WTC11 (cell line): ENCODE measurements around the gene GLS. TPM values are rescaled to one million over a fixed set of nuclear protein-coding genes. Genes with fewer than 3 reads are reported as not detected.

Source experiments
- ATAC-seq: fragments of 200-7000 bp; cut with Tn5 transposase; 2 replicates; pipeline ENCODE4 v1.10.0; 2021; ENCODE audit warnings: mild to moderate bottlenecking, moderate library complexity
- CTCF ChIA-PET: fragments of 300-600 bp; sonication (Branson Sonifier 250); formaldehyde crosslinking; loops from one replicate; lab custom pipeline; 2021; ENCODE audit warnings: antibody characterized with exemption; lab: Charles Lee
- POLR2A ChIA-PET: fragments of 350-600 bp; sonication (Branson Sonifier 250); formaldehyde crosslinking; loops from one replicate; lab custom pipeline; 2021; ENCODE audit warnings: antibody characterized with exemption; lab: Charles Lee
- DNase-seq: peaks from one replicate; pipeline ENCODE4 v3.0.0; 2021; ENCODE audit warnings: low spot score
- H3K27ac Mint-ChIP-seq: 2 replicates; pipeline ENCODE4 v1.8.0; 2021; ENCODE audit warnings: mixed read lengths
- H3K27me3 Mint-ChIP-seq: 2 replicates; pipeline ENCODE4 v1.8.0; 2021; ENCODE audit warnings: low read depth, mild to moderate bottlenecking, moderate library complexity, mixed read lengths
- H3K36me3 Mint-ChIP-seq: 2 replicates; pipeline ENCODE4 v1.8.0; 2021; ENCODE audit warnings: mixed read lengths
- H3K4me1 Mint-ChIP-seq: 2 replicates; pipeline ENCODE4 v1.8.0; 2022; ENCODE audit warnings: mixed read lengths
- H3K4me3 Mint-ChIP-seq: 2 replicates; pipeline ENCODE4 v1.8.0; 2021; ENCODE audit warnings: mild to moderate bottlenecking, moderate library complexity, mixed read lengths
- H3K9me3 Mint-ChIP-seq: 2 replicates; pipeline ENCODE4 v1.8.0; 2021; ENCODE audit warnings: mixed read lengths
- ATF2 ChIP-seq: sonication (generic); formaldehyde crosslinking; IDR thresholded peaks from 2 replicates; pipeline ENCODE4 v1.8.1; 2022; ENCODE audit warnings: low read depth, missing genetic modification reagents, borderline replicate concordance
- CREM ChIP-seq: sonication (generic); formaldehyde crosslinking; IDR thresholded peaks from 2 replicates; pipeline ENCODE4 v1.8.1; 2022; ENCODE audit warnings: mild to moderate bottlenecking, missing genetic modification reagents, moderate library complexity
- CTCF ChIP-seq: fragments of 200-600 bp; IDR thresholded peaks from 2 replicates; pipeline ENCODE4 v1.8.0; 2022; ENCODE audit warnings: antibody characterized with exemption
- E2F5 ChIP-seq: sonication (generic); formaldehyde crosslinking; IDR thresholded peaks from 2 replicates; pipeline ENCODE4 v1.8.1; 2022; ENCODE audit warnings: mild to moderate bottlenecking, moderate library complexity, missing genetic modification reagents
- GRHL2 ChIP-seq: fragments of 250-450 bp; sonication (Bioruptor Pico); IDR thresholded peaks from 2 replicates; pipeline ENCODE4 v1.8.0; 2022; ENCODE audit warnings: mild to moderate bottlenecking, moderate library complexity; ENCODE audit not compliant: insufficient replicate concordance, severe bottlenecking
- IRF2 ChIP-seq: sonication (generic); formaldehyde crosslinking; IDR thresholded peaks from 2 replicates; pipeline ENCODE4 v1.8.0; 2022; ENCODE audit warnings: low read depth, missing genetic modification reagents, borderline replicate concordance
- JUN ChIP-seq: sonication (generic); formaldehyde crosslinking; IDR thresholded peaks from 2 replicates; pipeline ENCODE4 v1.8.0; 2023; ENCODE audit warnings: mild to moderate bottlenecking, missing genetic modification reagents
- NFE2L1 ChIP-seq: sonication (generic); formaldehyde crosslinking; IDR thresholded peaks from 2 replicates; pipeline ENCODE4 v1.8.1; 2023; ENCODE audit warnings: missing genetic modification reagents
- OVOL2 ChIP-seq: fragments of 250-450 bp; sonication (Bioruptor Pico); IDR thresholded peaks from 2 replicates; pipeline ENCODE4 v1.9.0; 2021; ENCODE audit warnings: mild to moderate bottlenecking, borderline replicate concordance
- PREB ChIP-seq: sonication (generic); formaldehyde crosslinking; IDR thresholded peaks from 2 replicates; pipeline ENCODE4 v1.8.1; 2022; ENCODE audit warnings: mild to moderate bottlenecking, missing genetic modification reagents, moderate library complexity, borderline replicate concordance
- PRRX2 ChIP-seq: fragments of 250-450 bp; sonication (Bioruptor Pico); IDR thresholded peaks from 2 replicates; pipeline ENCODE4 v1.8.0; 2021; ENCODE audit warnings: mild to moderate bottlenecking
- RORB ChIP-seq: fragments of 250-450 bp; sonication (Bioruptor Pico); IDR thresholded peaks from 2 replicates; pipeline ENCODE4 v1.9.0; 2021; ENCODE audit warnings: mild to moderate bottlenecking
- SMAD3 ChIP-seq: sonication (generic); formaldehyde crosslinking; IDR thresholded peaks from 2 replicates; pipeline ENCODE4 v1.8.0; 2022; ENCODE audit warnings: missing genetic modification reagents, mild to moderate bottlenecking, borderline replicate concordance
- SOX15 ChIP-seq: fragments of 250-450 bp; sonication (Bioruptor Pico); IDR thresholded peaks from 2 replicates; pipeline ENCODE4 v1.9.0; 2021; ENCODE audit warnings: mild to moderate bottlenecking
- SP1 ChIP-seq: sonication (generic); formaldehyde crosslinking; conservative IDR thresholded peaks from 2 replicates; pipeline ENCODE4 v1.8.1; 2022; ENCODE audit warnings: missing genetic modification reagents
- USF1 ChIP-seq: sonication (generic); formaldehyde crosslinking; IDR thresholded peaks from 2 replicates; pipeline ENCODE4 v1.8.0; 2022; ENCODE audit warnings: mild to moderate bottlenecking, missing genetic modification reagents
- ZNF232 ChIP-seq: sonication (generic); formaldehyde crosslinking; IDR thresholded peaks from 2 replicates; pipeline ENCODE4 v1.8.0; 2022; ENCODE audit warnings: mild to moderate bottlenecking, missing genetic modification reagents
- ZNF263 ChIP-seq: sonication (generic); formaldehyde crosslinking; IDR thresholded peaks from 2 replicates; pipeline ENCODE4 v1.8.1; 2022; ENCODE audit warnings: low read depth, mild to moderate bottlenecking, moderate library complexity, missing genetic modification reagents
- ZNF281 ChIP-seq: sonication (generic); formaldehyde crosslinking; IDR thresholded peaks from 2 replicates; pipeline ENCODE4 v1.8.0; 2023; ENCODE audit warnings: mild to moderate bottlenecking, missing genetic modification reagents
- ZNF532 ChIP-seq: fragments of 250-450 bp; sonication (Bioruptor Pico); IDR thresholded peaks from 2 replicates; pipeline ENCODE4 v1.9.0; 2021; ENCODE audit warnings: mild to moderate bottlenecking, borderline replicate concordance
- total RNA-seq: library from RNA; stranded (reverse); gene quantifications from 3 replicates; pipeline ENCODE4 v1.2.3, GENCODE V29; 2021

GLS gene
- total RNA-seq, 1 experiment from 2014 or later, result 115 TPM

GRCh38 chr2:190834890-190835208 is 45.8 kb upstream of the GLS start:
- DNase-seq, result no peak
- ATAC-seq, result no peak
- Mint-ChIP-seq H3K9me3 (no peaks in the 10 kb centered on the region), H3K27me3 (no peaks in the 10 kb centered on the region), H3K27ac (no peak overlapping the region), H3K4me1 (no peaks in the 10 kb centered on the region), H3K36me3 (no peaks in the 10 kb centered on the region), H3K4me3 (no peak overlapping the region)
- ChIA-PET POLR2A (no interaction called here), CTCF (no interaction called here)
- TF ChIP-seq OVOL2 (CRISPR knock-in tag), result no peak
- no peak for TF ChIP-seq SP1 (CRISPR knock-in tag)
- TF ChIP-seq ATF2 (CRISPR knock-in tag), result no peak
- TF ChIP-seq PRRX2 (CRISPR knock-in tag), result no peak

GRCh38 chr2:190835303-190835930 is 45.2 kb upstream of the GLS start:
- Mint-ChIP-seq H3K9me3 (no peaks in the 10 kb centered on the region), H3K4me1 (peaks cover 2% of the 10 kb centered on the region), H3K27me3 (no peaks in the 10 kb centered on the region), H3K27ac (no peak overlapping the region), H3K36me3 (no peaks in the 10 kb centered on the region), H3K4me3 (no peak overlapping the region)
- ATAC-seq (no peak), DNase-seq (no peak)
- CTCF ChIA-PET, result no interaction called here
- POLR2A ChIA-PET, result no interaction called here
- no peak for TF ChIP-seq IRF2
- no peak for TF ChIP-seq PREB (CRISPR knock-in tag)
- no peak for TF ChIP-seq NFE2L1
- no peak for TF ChIP-seq GRHL2 (CRISPR knock-in tag)
- no peak for TF ChIP-seq ZNF232 (CRISPR knock-in tag)

- DNase-seq (no peak), ATAC-seq (no peak)
- no peak overlapping the region for H3K27ac Mint-ChIP-seq
- no peaks in the 10 kb centered on the region for H3K27me3 Mint-ChIP-seq
- ChIA-PET POLR2A (no interaction called here), CTCF (no interaction called here)
- H3K4me3 Mint-ChIP-seq, result no peak overlapping the region
- no peaks in the 10 kb centered on the region for H3K9me3 Mint-ChIP-seq
- H3K36me3 Mint-ChIP-seq, result no peaks in the 10 kb centered on the region
- H3K4me1 Mint-ChIP-seq, result peaks cover 10% of the 10 kb centered on the region
- TF ChIP-seq CTCF (no peak), ZNF281 (CRISPR knock-in tag) (no peak), JUN (CRISPR knock-in tag) (no peak), SOX15 (CRISPR knock-in tag) (no peak), E2F5 (CRISPR knock-in tag) (no peak), ZNF532 (no peak), CREM (no peak), PRRX2 (CRISPR knock-in tag) (no peak), RORB (CRISPR knock-in tag) (no peak), USF1 (CRISPR knock-in tag) (no peak), ZNF263 (no peak), SMAD3 (CRISPR knock-in tag) (no peak)
Observed at GRCh38 chr2:190836767-190837166, 43.9 kb upstream of the GLS start.
